ENCODE results near the gene FGR. TPM values are rescaled to one million over a fixed set of nuclear protein-coding genes. Genes with fewer than 3 reads are reported as not detected.
"Not testable (repeated sequence)": the region's sequence is repeated elsewhere in the genome, so short reads cannot be mapped to it uniquely, and the experiment has no call there.

Gene FGR
- total and polyA plus RNA-seq, 2 of the 13 experiments (the other 11 are each of a cell fraction or from before 2014, with no cell fraction given), result not detected

- TF ChIP-seq HMGXB4 (CRISPR knock-in tag; IDR thresholded peaks at IDR 0.05; ENCODE audit: borderline replicate concordance in 1 of 2, low read depth in 1 of 2), result 0 out of 4 replicates have a peak, but pooled peaks of 1 of the 2 experiments have one; percentile 24
- peak; percentile 39; the same call in 1 of the 2 replicates for TF ChIP-seq ZFY (CRISPR knock-in tag; IDR thresholded peaks at IDR 0.05)
- TF ChIP-seq ZNF572 (CRISPR knock-in tag; IDR thresholded peaks at IDR 0.05), result 0 out of 2 replicates have a peak, but pooled peaks have one; percentile 51
Measured at GRCh38 chr1:27643600-27644368, 8.8 kb upstream of the FGR start (continued).

- BruUV-seq (replicated peaks); H3K79me2 ChIP-seq (ENCODE audit: insufficient read depth, low read length); H3K4me3 ChIP-seq (replicated peaks in 1 of 3; ENCODE audit: insufficient read depth in 1 of 3, low read depth in 2 of 3, low read length in 3 of 3); intact Hi-C loops (cut with micrococcal nuclease; ENCODE audit: unreplicated experiment); DNase-seq (ENCODE audit: low spot score); H3K27ac ChIP-seq (ENCODE audit: extremely low read length, insufficient read depth, low read length); in situ Hi-C loops (cut with HindIII; ENCODE audit: extremely low pct_ligation_motif_present, low pct_unique_long_range_greater_than_20kb); ATAC-seq; H4K20me1 ChIP-seq (ENCODE audit: insufficient read depth, low read length); CTCF ChIA-PET (ENCODE audit: low intra/inter-chr PET ratio, low total read pairs); H3K9ac ChIP-seq (ENCODE audit: insufficient read depth, low read depth, low read length); H2AFZ ChIP-seq (ENCODE audit: low read length); H3K9me3 ChIP-seq (ENCODE audit: low read length); FAIRE-seq; H3K4me2 ChIP-seq (ENCODE audit: low read depth, low read length); H3K27me3 ChIP-seq (ENCODE audit: control insufficient read depth in 1 of 2, insufficient read depth in 2 of 2, low read length in 2 of 2); H3K4me1 ChIP-seq (ENCODE audit: insufficient read depth, low read length); H3K36me3 ChIP-seq (replicated peaks in 1 of 2; ENCODE audit: control insufficient read depth in 1 of 2, insufficient read depth in 2 of 2, low read length in 2 of 2): not testable (repeated sequence)
- POLR2A ChIA-PET, result interaction anchor here (0.9 kb wide), 1 partner anchor 23 kb away, joined by 3 read pairs; no protein-coding TSS in a partner anchor
- WGBS (ENCODE audit: low lambda C conversion rate), result 48% methylated on average over 9 of the region's 9 CpGs
Measured at GRCh38 chr1:27640514-27640913, 5.5 kb upstream of the FGR start.
